Stimulated activated CD8-positive, alpha-beta memory T cell treated with anti-CD3 and anti-CD28 coated beads, Interleukin-4, amount 100 ng/mL, for 1 hour (primary cell): ENCODE data around the gene ARHGAP8.

ENCODE experiments used
- DNase-seq, 2 donors: peaks; one replicate each; pipeline ENCODE4 v3.0.0-alpha.2; 2020; ENCODE audit warnings: low read depth in 2 of 2, low spot score in 1 of 2

ARHGAP8 gene

DNA sequence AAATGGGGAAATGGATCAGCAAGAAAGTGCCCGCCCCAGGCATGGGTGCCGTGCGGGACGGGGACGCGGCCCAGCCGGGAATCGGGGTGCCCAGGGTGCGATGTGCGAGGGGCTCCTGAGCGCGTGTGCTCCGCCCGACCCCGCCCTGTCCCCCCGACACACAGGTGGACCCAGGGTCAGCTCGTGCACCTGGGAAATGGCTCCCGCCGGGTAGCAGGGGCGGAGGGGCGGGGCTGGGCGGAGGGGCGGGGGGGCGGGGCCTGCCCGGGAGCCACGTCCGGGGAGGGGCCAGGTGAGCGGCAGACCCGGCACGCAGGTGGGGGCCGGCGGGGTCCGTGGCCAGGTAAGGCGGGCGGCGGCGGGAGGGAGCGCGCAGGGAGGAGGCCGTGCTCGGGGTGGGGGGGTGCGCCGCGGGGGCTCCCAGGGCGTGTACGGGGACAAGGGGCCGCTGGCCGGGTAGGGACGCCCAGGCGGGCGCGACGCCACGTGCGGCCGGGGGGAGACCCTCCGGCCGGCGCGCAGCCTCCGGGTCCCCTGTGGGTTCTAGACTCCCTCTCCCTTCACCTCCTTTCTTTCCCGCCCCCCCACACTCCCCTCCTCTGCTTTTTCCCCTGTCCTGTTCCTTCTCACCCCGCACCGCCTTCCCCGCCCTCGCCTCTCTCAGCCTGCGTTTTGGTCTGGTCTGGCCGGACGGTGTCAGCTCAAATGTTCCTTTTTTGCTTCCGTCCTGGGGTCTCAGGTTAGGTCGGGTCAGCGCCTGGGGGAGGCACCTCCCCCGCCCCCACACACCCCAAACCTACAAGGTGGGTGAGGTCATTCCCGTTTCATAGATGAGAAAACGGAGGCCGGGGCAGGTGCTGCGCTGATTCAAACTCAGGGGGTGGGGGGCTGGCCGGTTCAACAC, at the start of gene ARHGAP8:
TSS of gene ARHGAP8 (plus strand) at position 291 of the 904 bp plus-strand sequence. CDS start 33,953 bp downstream, outside the sequence.
- no peak for DNase-seq

DNA sequence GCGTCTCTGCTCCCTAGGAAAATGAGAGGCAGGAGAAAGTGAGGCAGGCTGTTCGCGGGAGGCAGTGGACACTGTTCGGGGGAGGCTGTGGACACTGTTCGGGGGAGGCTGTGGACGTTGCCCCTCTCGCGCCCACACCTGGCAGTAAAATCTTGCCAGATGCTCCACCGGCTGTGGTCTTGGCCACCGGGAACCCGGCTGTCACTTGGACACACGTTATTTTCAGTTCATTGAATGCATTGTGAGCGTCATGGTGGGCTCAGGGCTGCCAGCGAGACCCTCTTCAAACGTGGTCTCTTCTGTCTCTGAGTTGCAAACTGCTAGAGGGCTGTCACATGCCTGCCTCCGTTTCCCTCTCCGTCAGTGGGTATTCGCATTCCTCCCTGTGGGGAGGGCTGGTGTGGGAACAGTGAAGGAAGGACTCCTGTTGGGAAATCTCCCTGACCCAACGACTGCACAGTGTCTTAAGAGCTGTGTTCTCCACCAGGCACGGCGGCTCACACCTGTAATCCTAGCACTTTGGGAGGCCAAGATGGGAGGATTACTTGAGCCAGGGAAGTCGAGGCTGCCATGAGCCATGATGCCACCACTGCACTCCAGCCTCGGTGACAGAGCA, 49.0 kb upstream of the ARHGAP8 start:
- DNase-seq, result no peak

DNA sequence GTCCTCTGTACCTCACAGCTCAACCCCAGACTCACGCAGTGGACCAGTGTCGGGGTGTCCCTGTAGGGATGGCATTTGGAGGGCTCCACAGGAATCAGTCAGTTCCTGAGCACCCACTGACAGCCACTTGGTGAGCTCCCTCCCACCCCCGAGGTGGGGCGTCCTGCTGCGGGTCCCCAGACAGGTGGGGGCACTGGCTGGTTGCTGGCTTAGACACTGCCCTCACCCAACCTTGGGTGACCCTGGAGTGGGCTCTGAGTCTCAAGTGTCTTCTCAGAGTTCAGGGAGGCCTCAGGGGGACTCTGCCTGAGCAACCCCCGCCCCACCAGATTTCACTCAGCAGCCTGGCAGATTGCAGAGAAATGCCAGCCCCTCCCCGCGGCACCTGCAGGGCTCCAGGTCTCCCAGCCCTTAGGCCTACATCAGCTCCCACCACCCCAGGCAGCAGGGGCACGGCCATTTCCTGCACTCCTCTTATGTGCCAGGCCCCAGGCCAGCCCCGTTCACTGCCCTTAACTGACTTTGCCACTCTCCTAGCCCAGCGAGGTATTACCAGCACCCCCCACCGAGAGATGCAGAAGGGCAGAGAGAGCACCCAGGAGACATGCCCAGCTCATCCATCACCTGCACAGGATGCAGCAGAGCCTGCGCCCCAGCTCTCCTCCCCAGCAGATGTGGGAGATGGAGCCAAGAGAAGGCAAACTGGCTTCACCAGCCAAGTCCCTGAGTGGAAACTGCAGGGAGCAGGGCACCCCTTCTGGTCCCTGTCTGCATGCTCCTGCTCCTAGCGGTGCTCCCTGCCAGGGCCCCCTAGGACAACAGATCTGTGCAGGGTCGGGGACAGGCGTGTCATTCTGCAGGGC, 48.0 kb upstream of the ARHGAP8 start:
- DNase-seq, result no peak

- no peak for DNase-seq
These were observed 47.4 kb upstream of the ARHGAP8 start for GRCh38 chr22:44705022-44705297.

GRCh38 chr22:44706488-44706887, 45.9 kb upstream of the ARHGAP8 start:
- no peak for DNase-seq

DNA sequence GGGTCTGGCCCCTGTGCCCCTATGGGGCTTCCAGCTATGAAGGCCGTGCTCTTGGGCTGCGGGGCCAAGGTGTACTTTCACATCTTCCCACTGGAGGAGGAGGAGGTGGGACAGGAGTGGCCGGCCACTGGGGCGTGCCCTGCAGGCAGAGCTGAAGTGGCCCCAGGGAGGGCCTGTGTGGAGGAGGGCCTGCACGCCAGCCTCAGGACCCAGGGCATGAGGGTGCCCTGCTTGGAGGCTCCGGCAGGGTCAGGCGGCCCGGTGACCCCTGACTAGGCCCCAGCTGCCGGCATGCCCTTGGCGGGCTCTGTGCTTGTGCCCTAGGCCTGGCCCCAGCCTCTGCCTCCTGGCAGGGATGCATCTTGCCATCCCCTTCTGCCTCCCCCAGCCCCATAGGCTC, 45.2 kb upstream of the ARHGAP8 start:
- no peak for DNase-seq

- no peak for DNase-seq
These were observed 44.6 kb upstream of the ARHGAP8 start for GRCh38 chr22:44707752-44708151.

- no peak for DNase-seq
These were observed 42.4 kb upstream of the ARHGAP8 start for GRCh38 chr22:44709881-44710392.

DNA sequence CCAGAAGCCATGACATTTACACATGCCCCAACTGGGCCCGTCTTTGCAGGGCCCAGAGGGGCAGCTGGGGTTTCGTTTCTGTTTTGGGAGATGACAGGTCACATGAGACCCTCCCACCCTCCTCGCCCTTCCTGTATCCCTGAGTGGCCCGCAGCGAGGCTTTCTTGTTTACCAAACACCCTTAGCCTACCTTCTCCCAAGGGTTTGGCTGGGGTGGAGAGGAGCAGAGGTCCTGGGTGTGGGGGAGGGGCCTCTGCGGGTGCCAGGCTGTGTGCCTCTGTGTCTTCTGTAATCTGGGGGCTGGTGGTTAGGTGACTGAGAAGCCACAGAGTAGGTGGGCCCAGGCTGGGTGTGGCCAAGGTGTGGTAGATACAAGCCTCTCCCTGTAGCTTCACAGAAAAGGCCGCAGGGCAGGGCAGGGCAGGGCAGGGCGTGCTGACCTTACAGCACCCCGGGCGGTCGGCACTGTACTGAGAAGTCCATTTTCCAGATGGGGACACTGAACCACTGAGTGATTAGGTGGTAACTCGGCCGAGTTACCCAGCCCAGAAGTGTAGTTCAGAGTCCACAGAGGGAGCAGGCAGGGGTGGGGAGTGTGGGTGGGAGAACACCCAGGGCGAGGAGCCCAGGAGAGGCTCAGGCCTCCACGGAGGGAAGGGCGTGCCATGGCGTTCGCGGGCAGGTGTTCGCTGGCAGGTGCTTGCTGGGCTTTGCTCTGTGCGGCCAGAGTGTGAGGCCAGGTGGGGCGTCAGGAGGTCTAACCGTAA, 41.7 kb upstream of the ARHGAP8 start:
- DNase-seq, result no peak

- no peak for DNase-seq
These were observed 41.2 kb upstream of the ARHGAP8 start for GRCh38 chr22:44711241-44711560.

DNA sequence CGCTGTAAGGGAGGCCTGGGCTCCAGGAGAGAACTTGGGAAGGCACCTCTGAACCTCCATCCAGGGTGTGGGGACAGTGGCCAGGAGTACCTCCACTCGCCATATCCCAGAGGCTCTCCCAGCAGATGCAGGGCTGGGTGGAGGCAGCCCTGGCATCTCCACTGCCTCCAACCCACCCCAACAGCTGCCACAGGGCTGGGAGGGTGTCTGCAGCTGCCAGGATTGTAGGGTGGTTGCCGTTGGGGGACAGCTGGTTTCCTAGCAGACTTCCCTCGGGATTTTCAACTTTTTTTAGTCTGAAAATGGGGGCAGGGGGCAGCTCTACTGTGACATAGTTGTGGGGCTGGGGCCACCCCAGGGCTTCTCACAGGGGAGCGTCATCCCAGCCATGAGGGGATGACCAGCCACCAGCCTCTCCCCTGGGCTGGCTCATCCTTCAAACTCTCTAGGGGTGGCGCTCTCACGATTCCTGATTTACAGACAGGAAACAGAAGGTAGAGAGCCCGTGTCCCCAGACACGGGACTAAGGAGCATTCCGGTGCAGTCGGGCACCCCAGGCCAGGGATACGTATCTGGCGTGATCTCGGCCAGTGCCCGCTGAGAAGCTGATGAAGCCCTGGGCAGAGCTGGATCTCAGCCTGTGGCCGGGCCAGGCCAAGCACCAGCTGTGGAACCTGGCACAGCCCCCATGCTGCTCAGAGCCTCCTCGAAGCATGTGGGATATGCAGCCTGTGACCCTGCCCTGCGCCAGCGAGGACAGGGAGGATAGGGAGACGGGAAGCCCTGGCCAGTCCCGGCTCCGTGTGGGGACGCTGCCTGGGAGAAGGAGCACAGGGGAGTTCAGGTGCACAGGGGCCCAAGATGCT, 40.5 kb upstream of the ARHGAP8 start:
- DNase-seq, result no peak

GRCh38 chr22:44712962-44713361, 39.4 kb upstream of the ARHGAP8 start:
- no peak for DNase-seq

DNA sequence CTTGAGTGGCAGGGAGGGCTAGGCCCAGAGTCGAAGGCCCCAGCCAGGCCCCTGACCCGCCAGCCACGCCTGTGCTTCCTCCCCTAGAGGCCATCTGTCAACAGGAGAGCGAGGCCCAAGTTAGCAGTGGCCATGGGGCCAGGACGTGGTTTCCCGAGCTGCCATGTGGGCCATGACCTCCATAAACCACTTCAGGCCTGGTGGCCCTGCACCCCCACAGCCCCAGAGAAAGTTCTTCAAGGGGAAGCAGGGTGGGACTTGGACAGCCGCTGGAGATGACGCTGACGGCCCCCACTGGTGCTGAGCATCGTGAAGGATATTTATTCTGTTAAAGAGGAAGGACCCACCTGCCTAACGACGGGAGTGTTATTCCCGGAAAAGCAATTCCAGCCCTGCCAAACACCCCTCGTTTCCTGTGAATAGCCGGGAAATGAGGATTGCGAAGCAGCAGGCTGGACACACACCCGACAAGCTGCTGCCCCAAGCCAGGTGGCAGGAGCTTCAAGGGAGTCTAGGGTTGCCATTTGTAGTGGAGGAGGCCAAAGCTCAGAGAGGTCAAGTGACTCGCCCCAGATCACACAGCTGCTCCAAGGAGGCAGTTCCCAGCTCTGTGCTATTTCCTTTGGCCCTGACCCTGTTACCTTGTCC, 37.5 kb upstream of the ARHGAP8 start:
- DNase-seq, result no peak

GRCh38 chr22:44718418-44718817, 34.0 kb upstream of the ARHGAP8 start:
- DNase-seq, result no peak

- DNase-seq, result no peak
These were observed 32.6 kb upstream of the ARHGAP8 start for GRCh38 chr22:44719586-44720368.

- no peak for DNase-seq
These were observed 31.2 kb upstream of the ARHGAP8 start for GRCh38 chr22:44721213-44721612.

DNA sequence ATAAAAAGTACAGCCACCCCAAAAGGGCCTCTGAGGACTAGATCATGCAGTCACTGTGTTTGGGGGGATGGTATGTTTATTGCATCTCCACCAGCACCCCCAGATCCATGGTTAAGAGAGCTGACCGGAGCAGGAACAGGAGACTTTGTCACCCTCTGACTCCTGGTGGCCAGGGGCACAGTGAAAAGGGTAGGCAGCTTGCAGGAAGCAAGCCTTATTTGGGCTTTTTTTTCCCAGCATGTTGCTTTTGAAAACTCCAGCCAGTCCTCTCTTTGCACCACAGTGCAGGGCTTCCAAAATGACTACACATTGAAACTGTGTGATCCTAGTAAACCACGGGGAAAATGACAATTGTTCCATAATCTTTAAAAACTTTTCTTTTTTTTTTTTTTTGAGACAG, 29.8 kb upstream of the ARHGAP8 start:
- DNase-seq, result no peak

DNA sequence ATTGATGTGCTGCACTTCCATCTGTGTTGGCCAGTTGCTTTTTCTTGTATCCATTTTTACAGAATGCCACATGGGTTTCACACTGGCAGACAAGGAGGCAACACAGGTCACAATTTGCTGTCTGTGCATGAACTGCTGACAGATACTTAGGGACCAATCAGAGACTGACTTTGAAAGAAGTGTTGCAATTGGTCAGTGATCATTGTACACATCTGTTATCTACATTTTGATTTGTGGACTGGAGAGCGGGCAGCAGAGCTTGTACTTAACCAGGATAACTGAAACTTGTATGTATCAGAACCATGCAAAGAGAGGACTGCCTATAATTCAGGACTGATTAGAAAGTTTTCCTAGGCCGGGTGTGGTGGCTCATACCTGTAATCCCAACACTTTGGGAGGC, 28.6 kb upstream of the ARHGAP8 start:
- no peak for DNase-seq

DNA sequence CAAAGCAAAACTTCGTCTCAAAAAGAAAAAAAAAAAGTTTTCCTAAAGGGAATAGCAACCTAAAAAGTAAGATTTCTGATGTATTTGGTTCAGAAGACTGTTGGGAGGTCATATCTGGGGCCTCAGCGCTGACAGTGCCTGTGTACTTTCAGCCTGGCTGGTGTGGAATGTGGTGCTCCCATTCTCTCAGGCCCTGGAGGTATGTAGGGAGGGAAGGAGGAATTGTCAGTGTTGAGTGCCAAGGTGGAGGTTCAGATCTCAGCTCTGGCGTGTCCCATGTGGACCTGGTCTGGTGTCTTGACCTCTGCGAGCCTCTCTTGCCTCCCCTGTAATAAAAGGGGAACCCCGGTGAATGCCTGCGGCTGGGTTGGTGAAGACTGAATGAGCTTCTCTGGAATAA, 28.0 kb upstream of the ARHGAP8 start:
- no peak for DNase-seq
